ENCODE data around the gene ALDH1L2. TPM values are rescaled to one million over a fixed set of nuclear protein-coding genes. Genes with fewer than 3 reads are reported as not detected.
"Not testable (repeated sequence)": the region's sequence is repeated elsewhere in the genome, so short reads cannot be mapped to it uniquely, and the experiment has no call there.

Gene ALDH1L2
- 0.83 and 5.7 TPM in 2 replicates for total RNA-seq (2014; rRNA removed; shearing (Covaris generic))

DNA sequence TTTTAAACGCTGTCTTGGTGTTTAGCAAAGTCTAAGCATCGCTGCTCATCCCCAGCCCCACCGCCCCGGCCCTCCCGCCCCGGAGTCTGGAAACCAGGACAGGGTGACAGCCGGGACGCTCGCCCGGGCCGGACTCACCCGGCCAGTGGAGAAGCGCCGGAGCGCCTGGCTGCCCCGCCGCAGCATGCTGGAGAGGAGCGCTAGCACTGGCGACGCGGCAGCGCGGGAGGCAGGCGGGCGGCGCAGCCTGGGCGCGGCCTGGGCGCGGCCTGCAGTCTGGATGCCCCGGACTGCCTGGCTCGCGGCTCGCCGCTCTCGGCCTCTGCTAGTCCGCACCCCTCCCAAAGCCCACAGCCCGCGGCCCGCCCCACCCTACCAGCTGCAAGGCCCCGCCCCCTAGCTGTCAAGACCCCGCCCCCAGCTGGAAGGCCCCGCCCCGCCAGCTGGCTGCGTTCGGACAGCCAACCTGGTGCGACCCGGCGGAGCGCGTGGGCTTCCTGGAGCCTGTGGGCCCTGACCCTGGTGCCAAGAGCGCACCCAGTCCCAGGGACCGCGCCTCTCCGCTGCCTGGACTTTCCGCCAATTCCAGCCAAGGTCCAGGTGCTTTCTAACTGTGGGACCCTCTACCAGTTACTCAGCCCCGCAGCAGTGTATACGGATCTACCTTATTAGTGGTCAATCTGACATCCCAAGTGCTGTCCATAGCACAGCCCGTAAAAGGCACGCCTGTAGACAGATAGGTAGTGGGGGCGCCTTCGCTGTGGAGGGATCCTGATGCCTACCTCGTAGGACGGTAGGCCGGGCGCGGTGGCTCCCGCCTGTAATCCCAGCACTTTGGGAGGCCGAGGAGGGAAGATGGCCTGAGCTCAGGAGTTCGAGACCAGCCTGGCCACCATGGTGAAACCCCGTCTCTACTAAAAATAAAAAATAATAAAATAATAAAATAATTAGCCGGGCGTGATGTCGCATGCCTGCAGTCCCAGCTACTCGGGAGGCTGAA is at the start of gene ALDH1L2:
ALDH1L2 (minus strand) TSS at position 208 of the 1,000 bp plus-strand sequence; CDS start at position 186, 22 bp downstream.
- DNase-seq (ENCODE audit: low read depth), result peak; percentile 83

DNA sequence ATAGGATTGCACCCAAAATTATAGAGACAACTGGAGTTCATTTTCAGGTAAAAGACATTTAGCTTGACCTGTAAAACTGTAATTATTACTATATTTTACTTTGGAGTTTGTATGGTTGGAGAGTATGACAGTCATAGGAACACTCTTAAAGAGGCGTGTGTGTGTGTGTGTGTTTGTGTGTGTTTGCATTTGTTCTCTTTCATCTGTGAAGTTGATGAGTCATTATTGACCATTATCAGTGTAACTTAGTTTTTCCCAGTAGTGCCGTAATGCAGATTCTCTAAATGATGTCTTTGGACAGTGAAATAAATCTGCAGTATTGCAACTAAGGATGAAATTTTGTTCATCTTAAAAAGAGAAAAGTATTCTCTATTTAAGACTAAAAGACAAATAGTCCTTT is 36.3 kb upstream of the ALDH1L2 start:
- DNase-seq (ENCODE audit: low read depth), result no peak

- no peak for DNase-seq (ENCODE audit: low read depth)
Observed at GRCh38 chr12:105116969-105117368, 32.7 kb upstream of the ALDH1L2 start.

DNA sequence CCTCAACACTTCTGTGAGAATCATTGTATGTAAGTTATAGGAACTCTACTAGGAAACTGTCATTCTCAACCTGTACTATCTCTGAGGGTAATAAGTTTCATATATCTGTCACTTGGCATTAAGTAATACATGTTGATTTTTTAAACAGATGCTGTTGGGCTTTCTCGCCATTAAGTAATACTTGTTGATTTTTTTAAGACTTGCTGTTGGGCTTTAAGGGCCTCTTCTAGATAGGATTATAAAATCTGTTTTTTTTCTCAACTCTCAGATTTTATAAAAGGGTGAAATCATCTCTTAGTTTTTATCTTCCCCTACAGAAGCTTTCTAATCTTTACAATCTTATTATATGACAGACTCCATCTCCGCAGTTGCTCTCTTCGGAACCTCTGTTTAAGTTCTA is 28.8 kb upstream of the ALDH1L2 start:
- DNase-seq (ENCODE audit: low read depth), result no peak

- no peak for DNase-seq (ENCODE audit: low read depth)
Observed at GRCh38 chr12:105110851-105111250, 26.6 kb upstream of the ALDH1L2 start.

GRCh38 chr12:105109465-105110212 is 25.4 kb upstream of the ALDH1L2 start:
- no peak for DNase-seq (ENCODE audit: low read depth)

- peak; percentile 98 for DNase-seq (ENCODE audit: low read depth)
Observed at GRCh38 chr12:105107494-105108371, 23.5 kb upstream of the ALDH1L2 start, which contains the start of gene WASHC4. TSS of gene WASHC4 (plus strand) at chr12:105107731. CDS start at chr12:105107801, 70 bp downstream.

DNA sequence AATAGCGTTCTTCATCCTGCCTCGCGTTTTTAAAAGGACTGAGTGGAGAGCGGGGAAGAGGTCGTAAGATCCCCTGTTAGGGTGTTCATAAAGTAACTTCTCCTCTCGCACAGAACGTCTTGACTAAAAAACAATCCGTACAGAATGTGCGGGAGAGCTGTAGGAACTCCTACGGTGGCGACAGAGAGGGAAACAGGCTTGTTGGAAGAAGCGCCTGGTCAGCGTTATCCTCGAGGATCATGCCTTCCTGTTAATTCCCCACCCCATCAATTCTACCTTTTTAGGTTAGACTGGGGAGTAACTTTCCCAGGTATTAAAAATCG is 22.9 kb upstream of the ALDH1L2 start:
- no peak for DNase-seq (ENCODE audit: low read depth)

- DNase-seq (ENCODE audit: low read depth), result no peak
Observed at GRCh38 chr12:105106621-105107020, 22.4 kb upstream of the ALDH1L2 start.

DNA sequence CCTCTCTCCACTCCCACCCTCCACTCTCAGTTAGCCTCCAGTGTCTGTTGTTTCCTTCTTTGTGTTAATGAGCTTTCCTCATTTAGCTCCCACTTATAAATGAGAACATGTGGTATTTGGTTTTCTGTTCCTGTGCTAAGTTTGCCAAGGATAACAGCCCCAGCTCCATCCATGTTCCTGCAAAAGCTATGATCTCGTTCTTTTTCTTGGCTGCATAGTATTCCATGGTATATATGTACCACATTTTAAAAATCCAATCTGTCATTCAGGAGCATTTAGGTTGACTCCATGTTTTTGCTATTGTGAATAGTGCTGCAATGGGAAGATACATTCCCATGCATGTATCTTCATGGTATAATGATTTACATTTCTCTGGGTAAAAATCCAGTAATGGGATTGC is 20.5 kb upstream of the ALDH1L2 start:
- DNase-seq (ENCODE audit: low read depth), result no peak

- DNase-seq (ENCODE audit: low read depth), result no peak
Observed at GRCh38 chr12:105102673-105103072, 18.4 kb upstream of the ALDH1L2 start.

GRCh38 chr12:105100998-105101397 is 16.7 kb upstream of the ALDH1L2 start:
- DNase-seq (ENCODE audit: low read depth), result no peak

- DNase-seq (ENCODE audit: low read depth), result peak; percentile 62
Observed at GRCh38 chr12:105100207-105100985, 16.1 kb upstream of the ALDH1L2 start.

GRCh38 chr12:105099356-105099755 is 15.1 kb upstream of the ALDH1L2 start:
- DNase-seq (ENCODE audit: low read depth), result no peak

DNA sequence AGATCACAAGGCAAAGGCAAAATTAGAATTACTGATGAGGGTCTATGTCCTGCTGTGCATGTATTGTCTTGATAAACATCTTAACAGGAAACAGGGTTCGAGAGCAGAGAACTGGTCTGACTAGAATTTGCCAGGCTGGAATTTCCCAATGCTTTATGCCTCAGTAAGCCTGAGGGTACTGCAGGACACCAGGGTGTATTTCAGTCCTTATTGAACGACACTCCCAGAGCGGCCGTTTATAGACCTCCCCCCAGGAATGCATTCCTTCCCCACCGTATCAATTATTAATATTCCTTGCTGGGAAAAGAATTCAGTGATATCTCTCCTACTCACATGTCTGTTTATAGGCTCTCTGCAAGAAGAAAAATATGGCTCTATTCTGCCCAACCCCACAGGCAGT is 11.1 kb upstream of the ALDH1L2 start:
- not testable (repeated sequence) for DNase-seq (ENCODE audit: low read depth)

DNA sequence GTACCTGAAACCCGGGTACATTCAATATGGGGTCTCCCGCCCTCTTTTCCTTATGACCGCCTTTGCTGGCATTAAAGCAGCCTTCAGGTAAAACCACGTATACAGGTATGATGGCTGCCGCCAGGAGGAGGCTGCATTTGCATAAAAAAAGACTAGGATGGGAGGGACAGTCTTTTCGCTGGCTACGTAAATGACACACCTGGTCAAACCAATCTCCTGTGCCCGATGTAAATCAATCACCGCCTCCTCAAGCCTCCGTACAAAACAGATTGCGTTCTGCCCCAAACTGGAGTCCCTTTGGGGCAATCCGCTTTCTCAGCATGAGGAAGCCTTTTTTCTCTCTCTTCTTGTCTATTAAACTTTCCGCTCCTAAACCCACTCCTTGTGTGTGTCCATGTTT is 8.1 kb upstream of the ALDH1L2 start:
- DNase-seq (ENCODE audit: low read depth), result no peak

DNA sequence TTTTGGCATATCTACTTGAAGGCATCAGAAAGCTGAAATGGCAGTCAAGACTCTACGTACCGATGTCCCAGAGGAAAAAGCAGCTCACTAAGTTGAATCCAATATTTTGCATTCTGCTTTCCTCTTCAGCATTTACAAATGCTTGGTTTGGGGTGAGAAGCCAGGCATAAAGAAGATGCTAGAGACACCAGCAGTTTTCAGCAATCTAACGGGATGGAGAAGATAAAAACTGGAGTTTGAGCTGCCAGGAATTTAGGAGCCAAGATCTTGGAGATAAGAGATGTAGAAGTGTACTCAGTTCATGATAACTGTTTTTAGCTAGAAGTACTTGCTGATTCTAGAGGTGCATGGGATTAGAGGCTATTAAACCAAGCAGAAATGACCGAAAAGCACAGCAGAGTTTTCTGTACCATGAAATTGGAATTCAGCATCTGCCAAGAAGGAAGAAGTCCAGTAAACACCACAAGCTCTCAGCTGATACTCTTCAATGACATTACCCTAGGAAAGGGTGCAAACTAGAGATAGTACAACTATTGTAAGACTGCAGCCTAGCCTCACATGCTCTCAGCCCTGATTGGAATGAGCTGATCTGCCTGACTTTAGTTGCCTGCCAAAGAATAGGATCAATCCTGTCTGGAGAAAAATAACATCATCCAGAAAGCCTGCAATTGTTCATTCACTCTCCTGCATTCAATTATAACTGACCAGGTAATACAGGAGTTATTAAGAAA is 7.4 kb upstream of the ALDH1L2 start:
- no peak for DNase-seq (ENCODE audit: low read depth)

- no peak for DNase-seq (ENCODE audit: low read depth)
Observed at GRCh38 chr12:105090361-105090760, 6.1 kb upstream of the ALDH1L2 start.

DNA sequence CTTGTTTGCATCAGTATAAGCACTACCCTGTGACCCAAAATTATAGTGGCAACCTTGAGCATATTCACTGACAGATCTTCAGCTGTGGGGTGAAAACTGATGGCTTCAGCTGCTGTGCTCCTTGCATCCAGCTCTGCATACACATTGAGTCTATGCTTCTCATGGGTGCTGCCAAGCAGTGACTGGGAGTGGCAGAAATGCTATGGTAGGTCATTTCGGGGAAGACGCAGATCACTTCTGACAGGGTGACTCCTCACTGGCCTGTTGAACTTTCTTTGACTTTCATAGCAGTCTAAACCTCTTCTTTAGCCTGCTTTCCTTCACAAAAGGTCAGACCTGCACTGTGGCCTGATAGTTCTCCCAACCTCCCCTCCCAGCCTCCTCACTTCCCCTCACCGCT is 5.6 kb upstream of the ALDH1L2 start:
- no peak for DNase-seq (ENCODE audit: low read depth)

DNA sequence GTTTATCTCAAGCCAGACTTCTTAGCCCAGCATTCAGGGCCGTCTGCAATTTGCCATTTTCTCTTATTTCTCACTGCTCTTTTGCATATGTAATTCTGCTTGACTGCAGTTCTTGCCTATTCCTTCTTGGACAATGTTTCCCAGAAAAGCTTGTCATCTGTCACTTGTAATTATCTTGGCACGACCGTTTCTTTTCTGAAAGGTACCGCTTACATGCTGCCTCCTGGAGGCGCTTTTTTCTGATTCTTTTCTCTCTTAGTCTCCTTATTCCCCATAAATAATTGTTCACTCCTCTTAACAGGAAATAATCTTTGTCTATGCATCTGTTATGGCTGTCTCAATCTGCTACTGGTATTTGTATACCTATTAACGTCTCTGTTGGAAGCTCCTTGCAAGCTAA is 1.2 kb upstream of the ALDH1L2 start:
- no peak for DNase-seq (ENCODE audit: low read depth)

Measured in Daoy (cell line).